Activated T-helper 2 cell treated with anti-CD3 and anti-CD28 coated beads, Interferon-gamma antibody, Interleukin-2, Interleukin-4, amounts not matched to agents 10 μg/mL and 5 μg/mL and 100 μg/mL, durations not matched to agents 14 hours and 24 hours and 36 hours (primary cell): Measurements from ENCODE around the gene PSMD9. TPM values are rescaled to one million over a fixed set of nuclear protein-coding genes. Genes with fewer than 3 reads are reported as not detected.

Experiments
- DNase-seq: peaks from one replicate; pipeline ENCODE4 v3.0.0; 2021; ENCODE audit warnings: low spot score
- H3K27ac Mint-ChIP-seq: one replicate; pipeline ENCODE4 v1.8.0; 2021; ENCODE audit warnings: mixed read lengths
- H3K27me3 Mint-ChIP-seq: one replicate; pipeline ENCODE4 v1.8.0; 2021; ENCODE audit warnings: low read depth, mixed read lengths
- H3K36me3 Mint-ChIP-seq: one replicate; pipeline ENCODE4 v1.8.0; 2021; ENCODE audit warnings: low read depth, mixed read lengths
- H3K4me1 Mint-ChIP-seq: one replicate; pipeline ENCODE4 v1.8.0; 2021; ENCODE audit warnings: low read depth, mixed read lengths
- H3K4me3 Mint-ChIP-seq: one replicate; pipeline ENCODE4 v1.8.0; 2021; ENCODE audit warnings: low read depth, mild to moderate bottlenecking, moderate library complexity, mixed read lengths
- H3K9me3 Mint-ChIP-seq: one replicate; pipeline ENCODE4 v1.8.0; 2021; ENCODE audit warnings: mixed read lengths
- intact Hi-C: fragments of 100-400 bp; cut with micrococcal nuclease; formaldehyde crosslinking; loops from one replicate; pipeline ENCODE4 v1.15.1; 2023
- total RNA-seq: library from RNA; stranded (reverse); gene quantifications from 2 replicates; pipeline ENCODE4 v1.2.3, GENCODE V29; 2022

PSMD9 gene
- total RNA-seq, 1 donor from 2014 or later, result 65.2 TPM

- intact Hi-C loops, result no loop called here
- no peak for DNase-seq
- Mint-ChIP-seq H3K36me3 (no peaks in the 10 kb centered on the region), H3K27me3 (no peaks in the 10 kb centered on the region), H3K4me1 (peaks cover 2% of the 10 kb centered on the region), H3K27ac (no peak overlapping the region), H3K9me3 (no peaks in the 10 kb centered on the region), H3K4me3 (no peak overlapping the region)
These were observed 44.4 kb downstream of the PSMD9 start for GRCh38 chr12:121932914-121933521.

- Mint-ChIP-seq H3K4me3 (no peak overlapping the region), H3K4me1 (peaks cover 2% of the 10 kb centered on the region), H3K27ac (no peak overlapping the region), H3K9me3 (no peaks in the 10 kb centered on the region), H3K36me3 (no peaks in the 10 kb centered on the region), H3K27me3 (no peaks in the 10 kb centered on the region)
- intact Hi-C loops, result no loop called here
- no peak for DNase-seq
These were observed 45.1 kb downstream of the PSMD9 start for GRCh38 chr12:121933522-121934308.

GRCh38 chr12:121934309-121934664 lies 45.7 kb downstream of the PSMD9 start:
- Mint-ChIP-seq H3K27me3 (peaks cover 3% of the 10 kb centered on the region), H3K9me3 (no peaks in the 10 kb centered on the region), H3K27ac (no peak overlapping the region), H3K4me3 (no peak overlapping the region), H3K36me3 (no peaks in the 10 kb centered on the region), H3K4me1 (peaks cover 2% of the 10 kb centered on the region)
- intact Hi-C loops, result no loop called here
- no peak for DNase-seq

GRCh38 chr12:121937654-121938053 lies 49.1 kb downstream of the PSMD9 start:
- peaks cover 8% of the 10 kb centered on the region for H3K27me3 Mint-ChIP-seq
- DNase-seq, result no peak
- H3K9me3 Mint-ChIP-seq, result no peaks in the 10 kb centered on the region
- no peak overlapping the region for H3K27ac Mint-ChIP-seq
- peaks cover 2% of the 10 kb centered on the region for H3K4me1 Mint-ChIP-seq
- intact Hi-C loops, result no loop called here
- no peak overlapping the region for H3K4me3 Mint-ChIP-seq
- no peaks in the 10 kb centered on the region for H3K36me3 Mint-ChIP-seq

- Mint-ChIP-seq H3K9me3 (no peaks in the 10 kb centered on the region), H3K4me3 (no peak overlapping the region), H3K27ac (no peak overlapping the region), H3K4me1 (peaks cover 2% of the 10 kb centered on the region), H3K36me3 (no peaks in the 10 kb centered on the region), H3K27me3 (peaks cover 8% of the 10 kb centered on the region)
- intact Hi-C loops, result no loop called here
- DNase-seq, result no peak
These were observed 50.6 kb downstream of the PSMD9 start for GRCh38 chr12:121939186-121939585.

- no peak overlapping the region for H3K4me3 Mint-ChIP-seq
- H3K4me1 Mint-ChIP-seq, result peaks cover 2% of the 10 kb centered on the region
- H3K27me3 Mint-ChIP-seq, result peaks cover 8% of the 10 kb centered on the region
- H3K36me3 Mint-ChIP-seq, result no peaks in the 10 kb centered on the region
- DNase-seq, result no peak
- intact Hi-C loops, result no loop called here
- H3K27ac Mint-ChIP-seq, result no peak overlapping the region
- no peaks in the 10 kb centered on the region for H3K9me3 Mint-ChIP-seq
These were observed 51.6 kb downstream of the PSMD9 start for GRCh38 chr12:121939992-121940766.

- no peak for DNase-seq
- H3K36me3 Mint-ChIP-seq, result no peaks in the 10 kb centered on the region
- peaks cover 2% of the 10 kb centered on the region for H3K4me1 Mint-ChIP-seq
- H3K27ac Mint-ChIP-seq, result no peak overlapping the region
- H3K4me3 Mint-ChIP-seq, result no peak overlapping the region
- H3K9me3 Mint-ChIP-seq, result no peaks in the 10 kb centered on the region
- H3K27me3 Mint-ChIP-seq, result peaks cover 14% of the 10 kb centered on the region
- intact Hi-C loops, result no loop called here
These were observed 53.6 kb downstream of the PSMD9 start for GRCh38 chr12:121942145-121942718.

GRCh38 chr12:121943926-121944325 lies 55.3 kb downstream of the PSMD9 start:
- DNase-seq, result no peak
- Mint-ChIP-seq H3K4me3 (no peak overlapping the region), H3K9me3 (no peaks in the 10 kb centered on the region), H3K27me3 (peaks cover 14% of the 10 kb centered on the region), H3K36me3 (no peaks in the 10 kb centered on the region), H3K27ac (no peak overlapping the region), H3K4me1 (no peaks in the 10 kb centered on the region)
- intact Hi-C loops, result no loop called here

GRCh38 chr12:121946313-121947025 lies 57.9 kb downstream of the PSMD9 start:
- H3K9me3 Mint-ChIP-seq, result no peaks in the 10 kb centered on the region
- H3K27me3 Mint-ChIP-seq, result peaks cover 6% of the 10 kb centered on the region
- no peak overlapping the region for H3K27ac Mint-ChIP-seq
- intact Hi-C loops, result no loop called here
- DNase-seq, result no peak
- H3K4me3 Mint-ChIP-seq, result no peak overlapping the region
- no peaks in the 10 kb centered on the region for H3K4me1 Mint-ChIP-seq
- H3K36me3 Mint-ChIP-seq, result no peaks in the 10 kb centered on the region

GRCh38 chr12:121947981-121948380 lies 59.4 kb downstream of the PSMD9 start:
- DNase-seq, result no peak
- H3K36me3 Mint-ChIP-seq, result no peaks in the 10 kb centered on the region
- intact Hi-C loops, result no loop called here
- H3K4me3 Mint-ChIP-seq, result no peak overlapping the region
- H3K27me3 Mint-ChIP-seq, result peaks cover 7% of the 10 kb centered on the region
- H3K9me3 Mint-ChIP-seq, result no peaks in the 10 kb centered on the region
- no peaks in the 10 kb centered on the region for H3K4me1 Mint-ChIP-seq
- no peak overlapping the region for H3K27ac Mint-ChIP-seq

- H3K9me3 Mint-ChIP-seq, result no peaks in the 10 kb centered on the region
- no peak for DNase-seq
- H3K27ac Mint-ChIP-seq, result no peak overlapping the region
- no peaks in the 10 kb centered on the region for H3K4me1 Mint-ChIP-seq
- H3K36me3 Mint-ChIP-seq, result no peaks in the 10 kb centered on the region
- intact Hi-C loops, result no loop called here
- no peak overlapping the region for H3K4me3 Mint-ChIP-seq
- H3K27me3 Mint-ChIP-seq, result peaks cover 8% of the 10 kb centered on the region
These were observed 61.2 kb downstream of the PSMD9 start for GRCh38 chr12:121949648-121950397.

- H3K9me3 Mint-ChIP-seq, result no peaks in the 10 kb centered on the region
- DNase-seq, result no peak
These were observed 64.6 kb downstream of the PSMD9 start for GRCh38 chr12:121953117-121953692.

More at GRCh38 chr12:121953117-121953692, 64.6 kb downstream of the PSMD9 start:
- peaks cover 2% of the 10 kb centered on the region for H3K27me3 Mint-ChIP-seq
- H3K4me1 Mint-ChIP-seq, result no peaks in the 10 kb centered on the region
- intact Hi-C loops, result no loop called here
- no peak overlapping the region for H3K27ac Mint-ChIP-seq
- H3K4me3 Mint-ChIP-seq, result no peak overlapping the region
- no peaks in the 10 kb centered on the region for H3K36me3 Mint-ChIP-seq
